OCI-LY3 (cell line): ENCODE data around the gene RGL4.

Experiments
- H2AFZ ChIP-seq: fragments of 200-600, 300-600 bp; shearing (Covaris generic); 2 replicates; pipeline ENCODE4 v1.6.0; 2014; ENCODE audit warnings: antibody characterized with exemption, low read depth, low read length
- H3K27ac ChIP-seq: fragments of 200-600, 300-600 bp; sonication (generic); 2 replicates; pipeline ENCODE4 v1.5.1; 2014; ENCODE audit warnings: mild to moderate bottlenecking, low read length, moderate library complexity, mixed read lengths
- H3K27me3 ChIP-seq: fragments of 200-600, 300-600 bp; sonication (generic); 2 replicates; pipeline ENCODE4 v1.6.1; 2014; ENCODE audit warnings: low read depth, low read length, mixed read lengths
- H3K36me3 ChIP-seq: fragments of 200-600, 300-600 bp; sonication (generic); replicated peaks from 2 replicates; pipeline ENCODE3; 2014; ENCODE audit warnings: low read depth, low read length, mixed read lengths
- H3K4me1 ChIP-seq: fragments of 300-600, 200-600 bp; sonication (generic); 2 replicates; pipeline ENCODE4 v1.6.1; 2014; ENCODE audit warnings: low read length, mixed read lengths
- H3K4me2 ChIP-seq: fragments of 200-600, 300-600 bp; sonication (generic); 2 replicates; pipeline ENCODE4 v1.6.1; 2014; ENCODE audit warnings: low read length, mixed read lengths
- H3K4me3 ChIP-seq: fragments of 300-600, 200-600 bp; sonication (generic); 2 replicates; pipeline ENCODE4 v1.5.1; 2014; ENCODE audit warnings: antibody characterized with exemption, mild to moderate bottlenecking, low read length, moderate library complexity
- H3K79me2 ChIP-seq: fragments of 300-600, 200-600 bp; shearing (Covaris generic); 2 replicates; pipeline ENCODE4 v1.6.1; 2014; ENCODE audit warnings: mild to moderate bottlenecking, low read length, mixed read lengths
- H3K9ac ChIP-seq: fragments of 300-600, 200-600 bp; shearing (Covaris generic); 2 replicates; pipeline ENCODE4 v1.6.0; 2014; ENCODE audit warnings: mild to moderate bottlenecking, low read length, moderate library complexity
- H3K9me3 ChIP-seq: fragments of 200-600, 300-600 bp; shearing (Covaris generic); 2 replicates; pipeline ENCODE4 v1.6.1; 2014; ENCODE audit warnings: low read length, mixed read lengths; ENCODE audit not compliant: insufficient read depth
- H4K20me1 ChIP-seq: fragments of 200-600, 300-600 bp; sonication (generic); 2 replicates; pipeline ENCODE4 v1.6.1; 2016; ENCODE audit warnings: low read length, mixed read lengths; ENCODE audit not compliant: insufficient read depth
- CTCF ChIP-seq: fragments of 200-600, 300-600 bp; sonication (generic); IDR thresholded peaks from 2 replicates; pipeline ENCODE4 v1.5.1; 2014; ENCODE audit warnings: antibody characterized with exemption, low read length, low read depth
- EZH2phosphoT487 ChIP-seq: fragments of 200-600 bp; shearing (Covaris generic); IDR thresholded peaks from 2 replicates; pipeline ENCODE4 v1.6.1; 2018; ENCODE audit warnings: antibody characterized with exemption, mixed run types, low read depth

RGL4 gene

GRCh38 chr22:23695141-23695540, 4.3 kb downstream of the RGL4 start:
- no peak for TF ChIP-seq EZH2phosphoT487
- TF ChIP-seq CTCF, result no peak
- Histone ChIP-seq H3K79me2 (no peaks in the 10 kb centered on the region), H2AFZ (no peak overlapping the region), H3K36me3 (peaks cover 20% of the 10 kb centered on the region), H3K9ac (no peak overlapping the region), H3K4me3 (no peak overlapping the region), H3K4me2 (no peak overlapping the region), H3K27me3 (no peaks in the 10 kb centered on the region), H3K27ac (no peak overlapping the region), H3K9me3 (no peaks in the 10 kb centered on the region), H3K4me1 (peaks cover 3% of the 10 kb centered on the region), H4K20me1 (peaks cover 5% of the 10 kb centered on the region)

DNA sequence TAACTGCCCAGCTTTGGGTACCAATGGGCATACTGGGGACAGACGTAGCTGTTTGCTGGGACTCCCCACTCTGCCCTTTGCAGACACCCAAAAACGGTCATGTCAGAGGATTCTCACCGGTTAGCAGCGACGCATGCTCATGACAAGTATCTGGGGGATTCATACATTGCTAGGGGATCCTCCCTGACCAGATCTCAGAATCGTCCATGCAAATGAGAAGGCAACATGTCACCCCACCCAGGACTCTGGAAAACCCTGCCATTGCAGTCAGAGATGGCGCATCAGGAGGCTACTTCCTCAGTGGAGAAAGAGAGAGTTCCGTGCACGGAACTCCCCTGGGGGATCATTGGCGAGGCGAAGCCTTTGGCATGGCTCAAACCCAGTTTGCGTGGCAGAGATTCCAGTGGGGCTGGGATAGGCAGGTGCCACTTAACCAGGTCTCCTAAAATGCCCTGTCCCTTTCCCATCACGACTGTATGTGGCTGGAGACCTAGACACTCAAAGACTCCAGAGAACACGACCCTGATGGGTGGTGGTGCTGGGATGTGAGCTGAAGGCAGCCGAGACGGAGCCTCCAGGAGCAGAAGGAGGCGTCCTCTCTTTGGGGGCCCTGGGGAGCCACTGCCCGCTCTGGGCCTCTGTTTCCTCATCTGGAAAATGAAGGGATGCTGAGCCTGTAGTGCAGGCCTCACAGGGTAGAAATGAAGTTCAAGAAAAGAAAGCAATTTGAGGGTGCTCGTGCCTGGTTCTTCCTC, 4.9 kb downstream of the RGL4 start:
- Histone ChIP-seq H3K4me3 (no peak overlapping the region), H3K4me2 (no peak overlapping the region), H3K9ac (no peak overlapping the region), H3K4me1 (no peaks in the 10 kb centered on the region), H2AFZ (no peak overlapping the region), H3K27me3 (no peaks in the 10 kb centered on the region), H3K79me2 (no peaks in the 10 kb centered on the region), H4K20me1 (peaks cover 5% of the 10 kb centered on the region), H3K9me3 (no peaks in the 10 kb centered on the region), H3K27ac (no peak overlapping the region), H3K36me3 (peaks cover 22% of the 10 kb centered on the region)
- no peak for TF ChIP-seq CTCF
- no peak for TF ChIP-seq EZH2phosphoT487

DNA sequence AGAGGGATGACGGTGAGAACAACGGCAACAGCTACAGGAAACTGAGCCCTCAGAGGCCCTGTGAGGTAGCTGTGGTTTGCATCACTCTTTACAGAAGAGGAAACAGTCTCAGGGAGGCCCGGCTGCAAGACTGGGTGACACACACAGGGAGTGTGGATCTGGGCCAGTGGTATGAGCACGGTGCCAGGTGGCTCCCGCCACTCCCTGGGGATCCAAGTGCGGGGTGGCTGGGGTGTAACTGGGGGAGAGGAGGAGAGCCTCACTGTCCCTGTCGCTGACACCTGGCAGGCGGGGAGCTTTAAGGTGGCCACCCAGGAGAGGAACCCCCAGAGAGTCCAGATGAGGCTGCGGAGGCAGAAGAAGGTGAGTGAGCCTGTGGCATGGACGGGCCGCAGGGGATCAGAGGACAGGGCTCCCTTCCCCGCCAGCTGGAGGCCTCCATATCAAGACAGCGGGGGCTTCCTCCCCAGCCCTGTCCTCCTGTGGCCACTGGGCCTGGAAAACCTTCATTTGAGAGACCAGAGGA, 5.6 kb downstream of the RGL4 start:
- no peaks in the 10 kb centered on the region for H3K27me3 ChIP-seq
- H3K27ac ChIP-seq, result no peak overlapping the region
- H3K9ac ChIP-seq, result no peak overlapping the region

More for the DNA sequence above, 5.6 kb downstream of the RGL4 start:
- H3K79me2 ChIP-seq, result peaks cover 4% of the 10 kb centered on the region
- H3K4me2 ChIP-seq, result no peak overlapping the region
- H3K4me3 ChIP-seq, result no peak overlapping the region
- peaks cover 7% of the 10 kb centered on the region for H4K20me1 ChIP-seq
- H3K36me3 ChIP-seq, result peaks cover 28% of the 10 kb centered on the region
- no peaks in the 10 kb centered on the region for H3K4me1 ChIP-seq
- H3K9me3 ChIP-seq, result no peaks in the 10 kb centered on the region
- no peak for TF ChIP-seq CTCF
- no peak overlapping the region for H2AFZ ChIP-seq
